ENCODE results near the gene TRIM13.

TRIM13 gene

DNA sequence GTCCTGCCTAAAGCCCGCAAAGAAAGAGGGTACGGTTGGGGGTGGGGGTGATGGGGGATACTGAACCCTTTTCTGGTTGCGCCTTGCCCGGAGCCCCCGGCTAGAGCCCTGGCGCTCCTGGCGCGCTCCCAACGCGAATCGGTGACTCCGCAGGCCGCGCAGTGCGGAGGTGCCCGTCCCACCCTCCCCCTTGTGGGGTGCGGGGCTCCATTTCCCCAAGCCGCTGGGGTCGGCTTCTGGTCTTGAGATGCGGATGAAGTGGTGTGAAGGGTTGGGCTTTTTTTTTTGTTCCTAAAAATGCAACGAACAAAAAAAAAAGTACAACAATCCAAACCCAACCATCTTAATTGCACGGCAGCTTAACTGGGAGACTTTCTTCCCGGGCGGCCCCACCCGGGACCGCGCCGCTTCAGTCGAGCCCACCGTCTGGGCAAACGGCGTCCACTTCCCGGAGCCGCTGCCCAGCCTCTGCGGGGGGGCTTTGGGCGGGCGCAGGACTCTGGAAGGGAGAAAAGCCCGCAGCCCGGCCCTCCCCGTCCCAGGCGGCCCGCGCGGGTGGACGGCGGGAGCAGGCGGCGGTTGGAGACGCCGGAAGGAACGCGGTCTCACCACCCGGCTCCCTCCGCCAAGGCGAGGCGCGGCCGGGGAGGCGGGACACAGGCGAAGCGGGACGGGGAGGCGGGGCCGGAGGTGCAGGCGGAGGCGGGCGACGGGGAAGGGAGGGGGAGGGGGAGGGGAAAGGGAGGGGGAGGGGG is 504 bp upstream of the TRIM13 start:
- peak; percentile 89 for DNase-seq (ENCODE audit: low spot score)
- TF ChIP-seq, protein P1, sequence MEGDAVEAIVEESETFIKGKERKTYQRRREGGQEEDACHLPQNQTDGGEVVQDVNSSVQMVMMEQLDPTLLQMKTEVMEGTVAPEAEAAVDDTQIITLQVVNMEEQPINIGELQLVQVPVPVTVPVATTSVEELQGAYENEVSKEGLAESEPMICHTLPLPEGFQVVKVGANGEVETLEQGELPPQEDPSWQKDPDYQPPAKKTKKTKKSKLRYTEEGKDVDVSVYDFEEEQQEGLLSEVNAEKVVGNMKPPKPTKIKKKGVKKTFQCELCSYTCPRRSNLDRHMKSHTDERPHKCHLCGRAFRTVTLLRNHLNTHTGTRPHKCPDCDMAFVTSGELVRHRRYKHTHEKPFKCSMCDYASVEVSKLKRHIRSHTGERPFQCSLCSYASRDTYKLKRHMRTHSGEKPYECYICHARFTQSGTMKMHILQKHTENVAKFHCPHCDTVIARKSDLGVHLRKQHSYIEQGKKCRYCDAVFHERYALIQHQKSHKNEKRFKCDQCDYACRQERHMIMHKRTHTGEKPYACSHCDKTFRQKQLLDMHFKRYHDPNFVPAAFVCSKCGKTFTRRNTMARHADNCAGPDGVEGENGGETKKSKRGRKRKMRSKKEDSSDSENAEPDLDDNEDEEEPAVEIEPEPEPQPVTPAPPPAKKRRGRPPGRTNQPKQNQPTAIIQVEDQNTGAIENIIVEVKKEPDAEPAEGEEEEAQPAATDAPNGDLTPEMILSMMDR (conservative IDR thresholded peaks at IDR 0.05; ENCODE audit: low read depth), result no peak
- POLR2A ChIA-PET (ENCODE audit: low non-redundant PET), result interaction anchor here (0.9 to 1.1 kb wide), 3 partner anchors 18 to 86 kb away, joined by 3 to 6 read pairs (median 3); partner anchors contain the start of gene SPRYD7
- CTCF ChIA-PET, result interaction anchor here (0.5 to 1.6 kb wide), 5 partner anchors 15 to 643 kb away, joined by 4 to 11 read pairs (median 6); no protein-coding TSS in a partner anchor
- peak overlapping the region; percentile 98 for H3K27ac ChIP-seq

DNA sequence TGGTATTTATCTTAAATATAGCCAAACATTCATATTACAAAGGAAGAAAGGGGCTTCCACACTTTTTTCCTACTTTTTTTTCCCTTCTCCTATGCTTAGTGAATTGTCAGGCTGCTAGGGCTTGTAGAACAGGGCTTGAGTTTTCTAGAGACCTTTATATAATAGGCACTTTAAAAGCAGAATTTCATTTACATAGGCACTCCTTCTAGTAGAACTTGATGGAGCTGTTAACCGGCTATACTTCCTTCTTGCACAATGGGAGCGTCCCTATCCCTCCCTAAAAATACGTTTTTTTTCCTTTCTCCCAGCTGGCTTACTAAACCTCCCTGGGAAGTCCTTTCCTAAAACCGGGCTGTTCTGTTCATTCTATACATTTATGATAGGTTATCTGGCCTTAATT is 1.1 kb downstream of the TRIM13 start:
- CTCF ChIA-PET, result interaction anchor here (0.6 to 1.6 kb wide), 9 partner anchors 8 to 132 kb away, joined by 3 to 11 read pairs (median 3); partner anchors contain the start of gene SPRYD7
- TF ChIP-seq, protein P1 (conservative IDR thresholded peaks at IDR 0.05; ENCODE audit: low read depth), result no peak
- POLR2A ChIA-PET (ENCODE audit: low non-redundant PET), result interaction anchor here (0.5 to 1.0 kb wide), 3 partner anchors 9 to 16 kb away, joined by 3 to 5 read pairs (median 3); no protein-coding TSS in a partner anchor
- no peak overlapping the region for H3K27ac ChIP-seq
- no peak for DNase-seq (ENCODE audit: low spot score)

DNA sequence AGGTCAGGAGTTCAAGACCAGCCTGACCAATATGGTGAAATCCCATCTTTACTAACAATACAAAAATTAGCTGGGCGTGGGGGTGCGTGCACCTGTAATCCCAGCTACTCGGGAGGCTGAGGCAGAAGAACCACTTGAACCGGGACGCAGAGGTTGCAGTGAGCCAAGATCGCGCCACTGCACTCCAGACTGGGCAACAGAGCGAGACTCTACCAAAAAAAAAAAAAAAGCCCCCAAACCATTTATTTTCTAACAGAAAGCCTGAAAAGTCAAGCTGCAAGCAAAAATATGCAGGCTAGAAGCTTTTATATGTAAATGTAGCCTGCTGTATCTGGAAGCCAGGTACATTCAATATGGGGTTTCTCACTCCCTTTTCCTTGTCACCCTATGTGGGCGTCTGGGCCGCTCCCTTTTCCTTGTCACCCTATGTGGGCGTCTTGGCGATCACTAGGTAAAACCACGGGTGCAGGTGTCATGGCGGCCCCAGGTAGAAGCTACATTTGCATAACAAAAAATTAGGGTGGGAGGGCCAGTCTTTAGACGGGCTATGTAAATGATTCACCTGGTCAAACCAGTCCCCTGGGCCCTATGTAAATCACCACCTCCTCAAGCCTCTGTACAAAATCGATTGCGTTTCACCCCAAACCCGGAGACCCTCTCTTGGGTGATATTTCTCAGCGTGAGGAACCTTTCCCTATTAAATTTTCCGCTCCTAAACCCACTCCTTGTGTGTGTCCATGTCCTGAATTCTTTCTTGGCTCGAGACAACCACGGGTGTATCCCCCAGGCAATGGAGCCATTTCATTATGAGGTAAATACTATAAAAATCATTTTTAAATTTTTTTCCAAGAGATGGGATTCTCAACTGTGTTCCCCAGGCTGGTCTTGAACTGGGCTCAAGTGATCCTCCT is 2.1 kb downstream of the TRIM13 start:
- TF ChIP-seq, protein P1 (conservative IDR thresholded peaks at IDR 0.05; ENCODE audit: low read depth), result no peak
- POLR2A ChIA-PET (ENCODE audit: low non-redundant PET), result interaction anchor here (0.6 kb wide), 2 partner anchors 40 to 111 kb away, joined by 4 to 13 read pairs; no protein-coding TSS in a partner anchor
- no peak overlapping the region for H3K27ac ChIP-seq
- DNase-seq (ENCODE audit: low spot score), result no peak
- CTCF ChIA-PET, result interaction anchor here (0.7 kb wide), 2 partner anchors 63 to 338 kb away, joined by 3 read pairs; partner anchors contain the start of gene SPRYD7

DNA sequence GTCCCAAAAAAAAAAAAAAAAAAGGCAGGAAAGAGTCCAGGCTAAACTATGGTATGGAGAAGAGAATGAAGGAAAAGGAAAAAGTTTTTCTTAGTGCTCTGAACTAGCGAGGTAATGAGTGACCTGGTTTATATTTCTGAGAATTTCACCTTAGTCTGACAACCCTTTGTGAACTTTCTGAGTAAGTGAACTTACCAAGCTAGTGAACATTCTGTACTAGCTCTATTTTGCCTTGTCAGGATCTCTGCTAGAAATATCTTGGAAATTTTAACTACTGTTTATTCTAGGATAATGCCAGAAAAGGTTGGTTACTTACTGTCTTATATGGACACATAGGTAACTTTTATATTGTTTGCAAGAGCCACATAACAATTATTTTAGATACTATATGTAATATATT is 4.4 kb downstream of the TRIM13 start:
- no peak for DNase-seq (ENCODE audit: low spot score)
- ChIA-PET POLR2A (ENCODE audit: low non-redundant PET) (no interaction called here), CTCF (interaction anchor here (0.6 kb wide), 1 partner anchor 184 kb away, joined by 3 read pairs; no protein-coding TSS in a partner anchor)
- H3K27ac ChIP-seq, result no peak overlapping the region
- TF ChIP-seq, protein P1 (conservative IDR thresholded peaks at IDR 0.05; ENCODE audit: low read depth), result no peak

DNA sequence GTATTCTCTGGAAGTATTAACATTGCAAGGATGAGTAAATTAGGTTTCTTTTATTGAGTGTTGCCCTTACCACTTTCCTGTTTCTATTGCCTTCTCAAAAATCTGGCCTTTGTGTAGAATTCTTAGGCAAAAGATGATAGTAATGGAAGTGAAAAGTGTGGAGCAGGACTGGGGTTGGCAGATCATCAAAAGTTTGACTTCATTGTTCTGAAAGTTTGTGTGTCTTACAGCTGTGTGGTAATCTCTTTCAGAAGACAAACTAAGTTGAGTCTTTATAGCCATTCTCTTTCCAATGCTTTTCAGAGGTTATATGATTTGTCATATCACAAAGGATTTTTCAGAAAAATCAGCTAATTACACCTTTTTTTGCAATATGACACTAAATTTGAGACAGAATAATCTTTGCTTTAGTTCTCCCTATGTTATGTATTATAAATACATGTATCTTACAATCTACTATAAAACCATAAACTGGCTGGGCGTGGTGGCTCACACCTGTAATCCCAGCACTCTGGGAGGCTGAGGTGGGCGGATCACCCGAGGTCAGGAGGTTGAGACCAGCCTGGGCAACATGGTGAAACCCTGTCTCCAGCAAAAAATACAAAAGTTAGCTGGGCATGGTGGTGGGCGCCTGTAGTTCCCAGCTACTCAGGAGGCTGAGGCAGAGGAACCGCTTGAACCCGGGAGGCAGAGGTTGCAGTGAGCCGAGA is 9.7 kb downstream of the TRIM13 start:
- DNase-seq (ENCODE audit: low spot score), result no peak
- no peak overlapping the region for H3K27ac ChIP-seq
- ChIA-PET CTCF (interaction anchor here (0.8 kb wide), 1 partner anchor 9 kb away, joined by 3 read pairs; no protein-coding TSS in a partner anchor), POLR2A (ENCODE audit: low non-redundant PET) (interaction anchor here (0.7 kb wide), 2 partner anchors 8 to 15 kb away, joined by 3 to 5 read pairs; no protein-coding TSS in a partner anchor)
- TF ChIP-seq, protein P1 (conservative IDR thresholded peaks at IDR 0.05; ENCODE audit: low read depth), result no peak

Data from RWPE1 (cell line).